HL-60 (cell line): ENCODE data around the gene HRH3.

ENCODE experiments used
- DNase-seq, 2 experiments: peaks; one replicate each; pipeline ENCODE4 v3.0.0-alpha.2; 2010 to 2020; ENCODE audit warnings: low read depth in 1 of 2, low spot score in 1 of 2
- H3K27ac ChIP-seq: fragments of 250-450 bp; sonication (Bioruptor Pico); replicated peaks from 2 replicates; pipeline ENCODE4 v1.5.1; 2020; ENCODE audit warnings: mild to moderate bottlenecking, moderate library complexity
- H3K27me3 ChIP-seq: fragments of 250-450 bp; sonication (Bioruptor Pico); 2 replicates; pipeline ENCODE4 v1.5.1; 2021; ENCODE audit warnings: mild to moderate bottlenecking, moderate library complexity; ENCODE audit not compliant: insufficient read depth, poor library complexity, severe bottlenecking
- H3K4me3 ChIP-seq: replicated peaks from 2 replicates; pipeline ENCODE4 v1.5.1; 2011; ENCODE audit warnings: mild to moderate bottlenecking, control low read depth, low read length; ENCODE audit not compliant: insufficient read depth
- CTCF ChIP-seq: IDR thresholded peaks from one replicate; pipeline ENCODE4 v1.5.1; 2011; ENCODE audit warnings: low read length, control low read depth, inconsistent platforms; ENCODE audit not compliant: insufficient read depth
- GABPA ChIP-seq: IDR thresholded peaks from 2 replicates; pipeline ENCODE4 v1.6.1; 2012; ENCODE audit warnings: low read depth
- POLR2AphosphoS5 ChIP-seq: IDR thresholded peaks from 2 replicates; pipeline ENCODE4 v1.6.1; 2012; ENCODE audit warnings: low read depth
- REST ChIP-seq: IDR thresholded peaks from 2 replicates; pipeline ENCODE4 v1.6.1; 2012; ENCODE audit warnings: low read depth; ENCODE audit not compliant: insufficient replicate concordance
- SPI1 ChIP-seq: IDR thresholded peaks from 2 replicates; pipeline ENCODE4 v1.6.1; 2012; ENCODE audit warnings: low read depth, mild to moderate bottlenecking, borderline replicate concordance

HRH3 gene

GRCh38 chr20:62195075-62195405 is 25.0 kb downstream of the HRH3 start:
- no peak overlapping the region for H3K27ac ChIP-seq
- no peak overlapping the region for H3K4me3 ChIP-seq
- no peaks in the 10 kb centered on the region for H3K27me3 ChIP-seq
- TF ChIP-seq POLR2AphosphoS5 (no peak), REST (no peak), GABPA (no peak)
- DNase-seq = no peak

- Histone ChIP-seq H3K27me3 (no peaks in the 10 kb centered on the region), H3K27ac (no peak overlapping the region), H3K4me3 (no peak overlapping the region)
- TF ChIP-seq POLR2AphosphoS5 = no peak
- TF ChIP-seq CTCF = no peak
- no peak for TF ChIP-seq REST
- no peak for TF ChIP-seq GABPA
- TF ChIP-seq SPI1 = no peak
- no peak for DNase-seq
Observed at GRCh38 chr20:62193079-62194025, 26.7 kb downstream of the HRH3 start.

GRCh38 chr20:62192635-62193034 is 27.4 kb downstream of the HRH3 start:
- Histone ChIP-seq H3K27me3 (no peaks in the 10 kb centered on the region), H3K4me3 (no peak overlapping the region), H3K27ac (no peak overlapping the region)
- TF ChIP-seq GABPA (no peak), POLR2AphosphoS5 (no peak), SPI1 (no peak), REST (no peak), CTCF (no peak)
- DNase-seq = no peak
